CD4-positive, alpha-beta T cell treated with Interleukin-17A for 1 hour (primary cell): ENCODE data around the gene ERVK3-1.
A peak's percentile ranks its signal among the peaks of the same experiment; 100 is the strongest.
"Not testable (repeated sequence)": the region's sequence is repeated elsewhere in the genome, so short reads cannot be mapped to it uniquely, and the experiment has no call there.

ENCODE experiments used
- DNase-seq: peaks from one replicate; pipeline ENCODE4 v3.0.0-alpha.2; 2020

The ERVK3-1 gene

GRCh38 chr19:58305065-58305931 lies at the start of gene ERVK3-1:
Gene ERVK3-1, plus strand, starts transcription at chr19:58305377. Its CDS starts 6,792 bp downstream, at chr19:58312169.
- DNase-seq, result peak; percentile 97

GRCh38 chr19:58258259-58258658 lies 46.9 kb upstream of the ERVK3-1 start:
- DNase-seq, result not testable (repeated sequence)

GRCh38 chr19:58261600-58261967 lies 43.6 kb upstream of the ERVK3-1 start:
- no peak for DNase-seq

GRCh38 chr19:58261968-58262921 lies 42.9 kb upstream of the ERVK3-1 start:
- DNase-seq, result no peak

- DNase-seq, result no peak
Measured at GRCh38 chr19:58262922-58263296, 42.3 kb upstream of the ERVK3-1 start.

- no peak for DNase-seq
Measured at GRCh38 chr19:58265100-58265499, 40.1 kb upstream of the ERVK3-1 start.

GRCh38 chr19:58268344-58268743 lies 36.8 kb upstream of the ERVK3-1 start:
- DNase-seq, result no peak

- no peak for DNase-seq
Measured at GRCh38 chr19:58274771-58275201, 30.4 kb upstream of the ERVK3-1 start.

- DNase-seq, result no peak
Measured at GRCh38 chr19:58275564-58275963, 29.6 kb upstream of the ERVK3-1 start.

- DNase-seq, result no peak
Measured at GRCh38 chr19:58277197-58277596, 28.0 kb upstream of the ERVK3-1 start.

- DNase-seq, result no peak
Measured at GRCh38 chr19:58277748-58278540, 27.2 kb upstream of the ERVK3-1 start.

GRCh38 chr19:58278541-58279041 lies 26.6 kb upstream of the ERVK3-1 start, which contains the start of gene ZNF8:
Gene ZNF8, plus strand, starts transcription at chr19:58278955. Its CDS starts 127 bp downstream, at chr19:58279082.
- DNase-seq, result peak; percentile 98

GRCh38 chr19:58279042-58279924 lies 25.9 kb upstream of the ERVK3-1 start:
- no peak for DNase-seq

GRCh38 chr19:58279925-58280316 lies 25.3 kb upstream of the ERVK3-1 start:
- no peak for DNase-seq

- DNase-seq, result no peak
Measured at GRCh38 chr19:58284199-58284598, 21.0 kb upstream of the ERVK3-1 start.

GRCh38 chr19:58291943-58292342 lies 13.2 kb upstream of the ERVK3-1 start:
- no peak for DNase-seq

- no peak for DNase-seq
Measured at GRCh38 chr19:58294743-58295374, 10.3 kb upstream of the ERVK3-1 start.

GRCh38 chr19:58296104-58296503 lies 9.1 kb upstream of the ERVK3-1 start:
- DNase-seq, result no peak

GRCh38 chr19:58300620-58301019 lies 4.6 kb upstream of the ERVK3-1 start:
- no peak for DNase-seq

GRCh38 chr19:58304255-58304654 lies 922 bp upstream of the ERVK3-1 start:
- DNase-seq, result no peak

- DNase-seq, result no peak
Measured at GRCh38 chr19:58304748-58305064, 471 bp upstream of the ERVK3-1 start.
